Neuron (in vitro differentiated cells): Measurements from ENCODE around the gene PTH1R.

ENCODE experiments used
- H2AFZ ChIP-seq: one replicate; pipeline ENCODE4 v1.6.1; 2013; ENCODE audit warnings: low read depth, mild to moderate bottlenecking, inconsistent platforms, low read length, moderate library complexity
- H3K27me3 ChIP-seq: one replicate; pipeline ENCODE4 v1.6.1; 2013; ENCODE audit warnings: low read length; ENCODE audit not compliant: insufficient read depth
- H3K36me3 ChIP-seq: one replicate; pipeline ENCODE4 v1.6.1; 2013; ENCODE audit warnings: low read length; ENCODE audit not compliant: insufficient read depth
- H3K4me1 ChIP-seq: one replicate; pipeline ENCODE4 v1.6.1; 2013; ENCODE audit warnings: low read length; ENCODE audit not compliant: insufficient read depth
- H3K4me3 ChIP-seq: 2 replicates; pipeline ENCODE4 v1.5.1; 2013; ENCODE audit warnings: mild to moderate bottlenecking, low read length, moderate library complexity
- H3K9me3 ChIP-seq: one replicate; pipeline ENCODE4 v1.6.1; 2013; ENCODE audit warnings: low read length

PTH1R gene

DNA sequence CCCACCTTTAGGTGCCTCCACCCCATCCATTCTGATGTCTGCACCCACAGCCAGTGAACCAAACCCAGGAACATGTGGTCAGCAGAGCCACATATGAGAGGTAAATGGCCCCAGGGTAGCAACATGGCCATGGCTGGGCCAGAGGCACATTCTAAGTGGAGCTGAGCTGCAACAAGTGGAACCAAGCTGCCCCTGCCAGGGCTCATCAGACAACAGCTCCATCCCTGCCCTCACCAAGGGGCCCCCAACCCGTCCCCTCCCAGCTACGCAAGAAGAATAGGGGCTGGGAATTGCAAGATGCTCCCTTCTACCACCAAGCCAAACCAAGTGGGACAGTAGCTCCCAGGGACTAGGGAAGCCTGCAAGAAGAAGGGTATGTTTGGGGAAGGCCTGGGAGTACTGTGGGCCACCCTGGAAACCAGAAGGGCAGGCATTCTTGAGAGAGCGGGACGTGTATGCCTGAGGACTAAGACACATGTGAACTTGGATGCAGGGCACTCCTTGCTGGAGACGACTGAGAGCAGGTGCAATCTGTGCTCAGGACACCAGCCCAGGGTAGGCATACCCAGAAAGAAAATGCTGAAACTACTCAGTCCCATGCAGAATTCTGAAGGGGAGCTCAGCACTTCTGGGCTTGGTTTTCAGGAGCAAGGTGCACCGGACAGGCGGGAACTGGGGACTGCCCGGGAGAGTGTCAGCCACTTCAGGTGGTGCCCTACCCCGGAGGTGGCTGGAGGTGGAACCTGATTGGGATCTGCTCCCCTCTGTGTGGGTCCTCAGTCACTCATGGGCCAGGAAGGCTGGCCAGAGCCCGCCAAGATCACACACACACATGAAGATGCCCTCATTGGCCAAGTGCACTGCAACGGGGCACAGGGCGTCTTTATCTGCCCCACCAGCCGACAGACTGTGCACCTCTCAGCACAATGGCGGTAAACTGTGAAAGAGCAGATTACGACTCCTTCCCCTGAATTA is 23.8 kb upstream of the PTH1R start:
- Histone ChIP-seq H2AFZ (no peak overlapping the region), H3K27me3 (no peaks in the 10 kb centered on the region), H3K9me3 (no peaks in the 10 kb centered on the region), H3K4me3 (no peak overlapping the region), H3K36me3 (no peaks in the 10 kb centered on the region), H3K4me1 (peaks cover 4% of the 10 kb centered on the region)

DNA sequence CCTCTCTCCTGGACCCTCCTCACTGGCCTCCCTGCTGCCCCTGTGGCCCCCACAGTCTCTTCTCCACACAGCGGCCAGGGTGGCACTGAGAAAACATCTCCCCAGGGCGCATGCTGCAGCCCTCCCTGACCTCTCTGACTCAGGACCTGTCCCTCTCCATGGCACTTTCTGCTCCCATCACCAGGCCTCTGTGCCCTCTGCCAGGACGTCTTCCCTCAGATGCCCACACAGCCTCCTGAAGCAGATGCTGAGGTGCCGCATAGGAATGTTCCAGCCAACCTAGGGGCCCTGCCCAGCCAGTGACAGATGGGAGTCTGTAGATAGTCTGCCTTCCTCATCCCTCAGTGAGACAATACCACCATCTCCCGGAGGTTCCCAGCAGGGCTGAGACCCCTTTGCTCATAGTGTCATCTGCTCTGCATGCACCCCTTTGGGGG is 22.9 kb upstream of the PTH1R start:
- no peak overlapping the region for H3K4me3 ChIP-seq
- H3K27me3 ChIP-seq, result no peaks in the 10 kb centered on the region
- H3K36me3 ChIP-seq, result no peaks in the 10 kb centered on the region
- no peaks in the 10 kb centered on the region for H3K4me1 ChIP-seq
- H2AFZ ChIP-seq, result no peak overlapping the region
- no peaks in the 10 kb centered on the region for H3K9me3 ChIP-seq

- Histone ChIP-seq H3K27me3 (peaks cover 2% of the 10 kb centered on the region), H3K4me1 (no peaks in the 10 kb centered on the region), H3K36me3 (no peaks in the 10 kb centered on the region), H3K4me3 (no peak overlapping the region), H3K9me3 (no peaks in the 10 kb centered on the region), H2AFZ (no peak overlapping the region)
Observed at GRCh38 chr3:46856576-46857471, 20.7 kb upstream of the PTH1R start.

DNA sequence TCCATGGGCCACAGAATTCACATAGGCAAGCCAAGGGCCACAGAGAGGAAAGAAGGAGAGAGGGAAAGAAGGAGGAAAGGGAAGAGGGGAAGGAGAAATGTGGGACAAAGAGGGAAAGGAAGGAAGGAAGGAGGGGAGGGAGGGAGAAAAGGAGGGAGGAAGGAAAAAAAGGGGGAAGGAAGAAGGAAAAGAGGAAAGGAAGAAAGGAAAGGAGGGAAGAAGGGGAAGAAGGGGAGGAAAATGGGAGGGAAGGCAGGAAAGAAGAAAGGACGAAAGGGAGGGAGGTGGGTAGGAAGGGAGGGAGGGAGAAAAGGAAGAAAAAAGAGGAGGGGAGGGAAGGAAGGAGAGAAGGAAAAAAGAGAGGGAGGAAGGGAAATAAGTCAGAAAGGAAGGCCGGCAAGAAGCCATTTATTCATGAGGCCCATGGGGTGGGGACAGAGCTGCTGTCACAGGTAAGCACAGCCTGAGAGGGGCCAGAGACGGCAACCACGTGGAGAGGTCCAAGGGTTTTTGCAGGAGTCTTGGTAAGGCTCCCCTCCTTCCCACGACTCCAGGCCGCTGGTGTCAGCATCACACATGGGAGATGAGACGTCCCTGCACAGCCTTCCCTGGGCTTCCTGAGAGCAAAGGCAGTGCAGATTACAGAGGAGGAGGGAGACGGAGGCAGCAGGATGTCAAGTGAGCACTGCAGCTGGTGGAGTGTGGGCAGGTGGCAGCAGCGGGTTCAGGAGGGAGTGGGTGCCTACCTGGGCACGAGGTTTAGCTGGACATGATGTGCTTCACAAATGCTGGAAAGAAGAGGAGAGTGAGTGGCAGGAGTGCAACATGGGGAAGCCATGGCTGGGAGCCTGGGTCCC is 19.8 kb upstream of the PTH1R start:
- H2AFZ ChIP-seq, result no peak overlapping the region
- peaks cover 2% of the 10 kb centered on the region for H3K27me3 ChIP-seq
- no peak overlapping the region for H3K4me3 ChIP-seq
- H3K4me1 ChIP-seq, result no peaks in the 10 kb centered on the region
- no peaks in the 10 kb centered on the region for H3K9me3 ChIP-seq
- H3K36me3 ChIP-seq, result no peaks in the 10 kb centered on the region

DNA sequence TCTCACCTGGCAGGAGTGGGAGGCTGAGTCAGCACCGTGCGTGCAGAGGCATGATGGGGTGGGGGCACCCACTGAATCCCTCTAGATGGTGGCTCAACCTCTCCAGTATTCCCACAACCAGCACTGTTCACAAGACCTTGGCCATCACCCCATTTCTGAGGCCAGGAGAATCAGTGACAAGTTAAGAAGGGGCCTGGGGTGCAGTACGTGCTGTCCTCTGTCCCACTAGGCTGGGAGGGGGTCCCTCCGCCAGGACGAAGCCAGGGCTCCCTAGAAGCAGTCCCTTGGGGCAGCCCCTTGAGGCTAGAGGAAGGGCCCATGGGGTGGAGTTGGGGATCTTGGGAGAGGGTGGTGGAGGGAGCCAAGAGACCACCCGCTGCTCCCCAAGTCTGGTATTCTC is 19.1 kb upstream of the PTH1R start:
- Histone ChIP-seq H3K27me3 (peaks cover 2% of the 10 kb centered on the region), H3K4me1 (no peaks in the 10 kb centered on the region), H3K4me3 (no peak overlapping the region), H2AFZ (no peak overlapping the region), H3K36me3 (no peaks in the 10 kb centered on the region), H3K9me3 (no peaks in the 10 kb centered on the region)

DNA sequence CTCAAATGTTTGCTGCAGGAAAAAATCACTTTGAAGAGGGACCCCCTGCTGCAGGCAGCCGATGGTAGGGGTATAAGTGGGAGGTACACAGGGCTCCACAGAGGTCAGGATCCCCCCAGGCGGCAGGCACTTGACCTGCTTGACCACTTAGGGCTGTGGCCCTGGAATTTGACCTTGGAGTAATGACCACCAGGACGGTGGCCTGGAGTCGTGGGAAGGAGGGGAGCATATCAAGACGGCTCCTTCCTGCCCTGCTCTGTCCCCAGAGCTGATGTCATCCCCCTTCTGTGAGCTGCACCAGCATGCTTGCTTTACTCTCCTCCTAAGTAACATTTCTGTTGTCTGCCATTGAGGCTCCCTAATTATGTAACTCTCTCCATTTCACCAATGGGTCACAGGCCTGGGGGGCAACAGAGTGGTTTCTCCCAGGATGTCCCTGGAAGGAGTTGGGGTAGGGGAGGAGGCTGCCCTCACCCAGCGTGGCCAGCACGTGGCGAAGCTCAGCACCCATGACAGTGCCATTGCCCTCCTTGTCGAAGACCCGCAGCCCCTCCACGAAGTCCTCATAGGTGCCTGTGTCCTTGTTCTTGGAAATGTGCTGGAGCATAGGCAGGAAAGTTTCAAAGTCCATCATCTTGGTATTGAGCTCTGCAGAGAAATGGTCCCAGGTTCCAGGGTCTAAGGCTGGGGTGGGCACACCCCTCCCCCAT is 18.4 kb upstream of the PTH1R start:
- Histone ChIP-seq H3K9me3 (no peaks in the 10 kb centered on the region), H3K36me3 (no peaks in the 10 kb centered on the region), H2AFZ (no peak overlapping the region), H3K4me3 (no peak overlapping the region), H3K27me3 (peaks cover 2% of the 10 kb centered on the region), H3K4me1 (no peaks in the 10 kb centered on the region)

GRCh38 chr3:46860017-46860809 is 17.3 kb upstream of the PTH1R start:
- Histone ChIP-seq H3K9me3 (no peaks in the 10 kb centered on the region), H3K36me3 (no peaks in the 10 kb centered on the region), H3K4me1 (no peaks in the 10 kb centered on the region), H2AFZ (no peak overlapping the region), H3K4me3 (no peak overlapping the region), H3K27me3 (peaks cover 2% of the 10 kb centered on the region)

- no peaks in the 10 kb centered on the region for H3K9me3 ChIP-seq
Observed at GRCh38 chr3:46860810-46861604, 16.5 kb upstream of the PTH1R start.

DNA sequence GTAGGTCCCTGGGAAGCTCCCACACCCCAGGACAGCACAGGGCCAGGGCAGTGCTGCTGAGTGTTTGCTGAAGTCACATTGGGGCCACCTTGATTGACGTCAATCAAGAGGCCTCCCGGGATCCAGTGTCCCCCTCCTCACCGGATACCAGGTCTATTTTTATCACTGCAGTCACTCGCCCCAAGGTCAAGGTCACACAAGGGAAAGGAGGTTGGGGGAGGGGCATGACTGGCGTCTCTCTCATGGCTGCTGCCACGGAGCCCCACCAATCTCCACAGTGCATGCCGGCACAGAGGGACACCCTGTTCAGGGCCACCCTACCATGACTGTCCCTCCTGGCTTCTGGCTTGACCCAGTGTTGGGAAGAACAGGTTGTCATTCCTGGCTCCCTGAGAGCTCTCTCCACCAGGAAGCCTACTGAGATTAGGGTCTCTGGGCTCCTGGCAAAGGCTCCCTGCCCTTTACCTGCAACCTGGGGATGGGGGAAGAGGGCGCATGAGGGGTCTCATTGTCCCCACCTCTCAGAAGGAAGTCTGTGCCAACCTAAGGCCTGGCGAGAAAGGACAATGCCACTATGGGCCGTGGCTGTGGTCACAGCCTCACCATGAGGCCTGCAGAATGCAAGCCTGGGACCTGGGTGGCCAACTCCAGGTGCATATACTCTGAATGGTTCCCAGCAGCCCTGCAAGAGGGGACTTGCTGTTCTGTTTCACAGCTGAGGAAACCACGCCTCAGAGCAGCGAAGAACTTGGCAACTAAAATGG is 15.7 kb upstream of the PTH1R start:
- H3K36me3 ChIP-seq, result no peaks in the 10 kb centered on the region
- H3K9me3 ChIP-seq, result no peaks in the 10 kb centered on the region
- no peak overlapping the region for H2AFZ ChIP-seq
- H3K27me3 ChIP-seq, result peaks cover 2% of the 10 kb centered on the region
- H3K4me1 ChIP-seq, result no peaks in the 10 kb centered on the region
- no peak overlapping the region for H3K4me3 ChIP-seq

More at GRCh38 chr3:46860810-46861604, 16.5 kb upstream of the PTH1R start:
- H3K4me3 ChIP-seq, result no peak overlapping the region
- H3K27me3 ChIP-seq, result peaks cover 2% of the 10 kb centered on the region
- H3K36me3 ChIP-seq, result no peaks in the 10 kb centered on the region
- no peak overlapping the region for H2AFZ ChIP-seq
- no peaks in the 10 kb centered on the region for H3K4me1 ChIP-seq

DNA sequence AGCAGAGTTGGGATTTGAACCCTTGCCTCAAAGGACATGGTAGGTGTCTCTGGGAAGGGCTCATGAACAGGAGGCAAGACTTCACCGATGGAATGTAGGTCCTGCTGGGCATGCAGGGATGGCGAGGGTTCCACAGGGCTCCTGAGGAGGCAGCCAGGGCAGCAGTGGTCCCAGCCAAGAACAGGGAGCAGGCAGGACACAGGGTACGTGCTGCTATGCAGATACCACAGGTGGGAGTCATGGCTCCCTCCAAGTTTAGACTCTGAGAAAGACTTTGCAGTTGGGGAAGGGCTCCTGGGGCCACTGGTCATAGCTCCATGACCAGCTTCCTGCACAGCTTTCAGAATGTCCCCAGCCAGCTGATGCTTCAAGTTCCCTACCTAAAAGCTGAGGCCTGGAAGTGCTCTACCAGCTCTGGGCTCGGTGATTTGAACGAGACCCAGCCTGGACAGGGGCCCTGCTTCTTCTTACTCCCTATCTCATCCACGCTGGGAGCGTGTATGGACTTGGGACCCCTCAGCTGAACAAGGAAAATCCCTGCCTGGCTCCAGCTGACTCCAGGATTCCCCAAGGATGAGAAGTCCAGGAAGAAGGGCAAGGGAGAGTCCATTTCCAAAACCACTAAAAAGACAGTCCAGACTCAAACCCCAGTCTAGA is 15.0 kb upstream of the PTH1R start:
- peaks cover 2% of the 10 kb centered on the region for H3K27me3 ChIP-seq
- H3K4me3 ChIP-seq, result no peak overlapping the region
- no peaks in the 10 kb centered on the region for H3K4me1 ChIP-seq
- no peak overlapping the region for H2AFZ ChIP-seq
- no peaks in the 10 kb centered on the region for H3K9me3 ChIP-seq
- H3K36me3 ChIP-seq, result no peaks in the 10 kb centered on the region
